ENCODE data around the gene CRYGD. TPM values are rescaled to one million over a fixed set of nuclear protein-coding genes. Genes with fewer than 3 reads are reported as not detected.
"Not testable (repeated sequence)": the region's sequence is repeated elsewhere in the genome, so short reads cannot be mapped to it uniquely, and the experiment has no call there.

Gene CRYGD
- polyA plus RNA-seq, 2 of the 4 experiments (the other 2 are of a cell fraction): not detected

GRCh38 chr2:208138334-208138733, 14.0 kb upstream of the CRYGD start:
- 83% methylated on average over 7 of the region's 7 CpGs for WGBS (ENCODE audit: missing lambda C conversion rate)
- H3K9me3 ChIP-seq; DNase-seq (ENCODE audit: low read depth in 1 of 2, low spot score in 1 of 2); H3K27ac ChIP-seq; ATAC-seq; H3K4me2 ChIP-seq; FAIRE-seq; H3K4me1 ChIP-seq; POLR2A ChIA-PET; H3K4me3 ChIP-seq: not testable (repeated sequence)
- CTCF ChIA-PET: interaction anchor here (1.3 kb wide), 1 partner anchor 17 kb away, joined by 3 read pairs; no protein-coding TSS in a partner anchor

DNA sequence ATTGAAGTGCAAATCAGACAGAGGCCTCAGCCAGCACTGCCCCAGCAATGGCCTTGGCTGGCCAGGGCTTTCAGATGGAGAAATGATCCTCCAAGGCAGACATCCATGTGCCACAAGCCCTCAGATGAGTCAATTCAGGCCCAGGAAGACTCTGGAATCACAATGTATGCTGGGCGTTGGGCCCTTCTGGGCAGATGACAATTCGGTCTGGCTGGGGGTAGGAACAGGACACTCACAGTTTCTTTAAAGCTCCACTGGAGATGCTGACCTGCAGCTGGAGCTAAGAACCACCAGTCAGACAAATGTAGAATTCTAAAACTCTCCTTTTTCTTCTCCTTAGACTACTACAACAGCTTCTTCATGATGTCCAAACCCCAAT, 12.4 kb upstream of the CRYGD start:
- Histone ChIP-seq H3K9me3 (no peaks in the 10 kb centered on the region), H3K4me1 (no peaks in the 10 kb centered on the region), H3K4me2 (no peak overlapping the region), H3K27ac (no peak overlapping the region), H3K4me3 (no peak overlapping the region)
- ChIA-PET POLR2A (no interaction called here), CTCF (interaction anchor here (0.9 kb wide), 1 partner anchor 39 kb away, joined by 4 read pairs; no protein-coding TSS in a partner anchor)
- DNase-seq (ENCODE audit: low read depth in 1 of 2, low spot score in 1 of 2): no peak
- WGBS (ENCODE audit: missing lambda C conversion rate): 59% methylated on average over 2 of the region's 2 CpGs
- no peak for TF ChIP-seq CBX2 (IDR thresholded peaks at IDR 0.05; ENCODE audit: borderline replicate concordance, low read depth)
- no peak for TF ChIP-seq HOXB13 (CRISPR knock-in tag; IDR thresholded peaks at IDR 0.05; ENCODE audit: low read depth)
- no peak for TF ChIP-seq EHMT2 (IDR thresholded peaks at IDR 0.05; ENCODE audit: low read depth)
- TF ChIP-seq TFCP2L1 (CRISPR knock-in tag; IDR thresholded peaks at IDR 0.05): no peak
- no peak for TF ChIP-seq RNF2 (IDR thresholded peaks at IDR 0.05; ENCODE audit: borderline replicate concordance, low read depth)
- no peak for TF ChIP-seq MAX (IDR thresholded peaks at IDR 0.05)
- no peak for TF ChIP-seq HEYL (CRISPR knock-in tag; IDR thresholded peaks at IDR 0.05)
- no peak for TF ChIP-seq ZNF302 (CRISPR knock-in tag; IDR thresholded peaks at IDR 0.05)
- TF ChIP-seq MAZ (IDR thresholded peaks at IDR 0.05; ENCODE audit: borderline replicate concordance, low read depth, low read length): no peak
- no peak for TF ChIP-seq FOXS1 (CRISPR knock-in tag; IDR thresholded peaks at IDR 0.05)
- no peak for TF ChIP-seq FOSL2 (IDR thresholded peaks at IDR 0.05)
- TF ChIP-seq FOSL2 (CRISPR knock-in tag; IDR thresholded peaks at IDR 0.05): no peak
- no peak for ATAC-seq
- no peak for FAIRE-seq

DNA sequence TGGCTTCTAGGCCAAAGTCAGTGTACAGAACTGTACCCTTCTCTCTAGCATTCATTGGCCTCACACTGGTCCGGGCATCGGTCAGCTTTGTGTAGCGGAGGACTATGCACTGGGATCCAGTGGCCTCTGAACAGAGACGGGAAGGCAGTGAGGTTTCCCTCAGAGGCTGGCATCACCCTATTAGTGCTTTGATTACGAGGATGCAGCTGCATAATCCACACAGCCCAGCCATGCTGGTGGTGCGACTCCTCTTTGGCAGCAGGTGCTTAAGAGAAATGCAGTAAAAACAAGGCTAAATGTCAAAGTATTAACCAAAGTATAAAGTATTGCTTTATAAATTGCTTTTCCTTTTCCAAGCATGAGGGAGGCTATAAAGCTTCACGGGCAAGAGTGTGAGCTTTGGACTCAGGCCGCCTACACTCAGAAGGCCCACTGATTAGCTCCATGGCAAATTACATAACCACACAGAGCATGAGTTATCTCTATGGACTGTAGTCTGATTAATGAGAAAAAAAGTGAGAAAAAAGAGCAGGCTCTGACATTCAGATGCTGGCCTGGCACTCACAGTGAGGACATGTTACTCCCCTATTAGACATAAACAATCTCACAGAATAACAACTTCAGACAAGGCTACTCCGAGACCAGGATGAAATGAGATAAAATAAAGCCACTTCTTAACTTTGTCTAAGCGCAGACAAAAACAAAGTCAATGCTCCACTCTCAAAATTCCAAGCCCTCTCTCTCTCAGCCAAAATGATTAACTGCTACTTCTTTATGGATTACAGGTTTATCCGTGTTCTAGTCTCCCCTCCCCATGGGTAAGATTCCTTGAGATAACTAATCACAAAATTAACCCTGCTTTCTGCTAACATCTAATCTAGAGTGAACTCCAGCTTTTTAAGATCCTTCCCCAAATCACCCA, 11.7 kb upstream of the CRYGD start:
- 82% methylated on average over 11 of the region's 11 CpGs for WGBS (ENCODE audit: missing lambda C conversion rate)
- Histone ChIP-seq H3K4me3 (no peak overlapping the region), H3K9me3 (no peaks in the 10 kb centered on the region), H3K27ac (no peak overlapping the region), H3K4me1 (no peaks in the 10 kb centered on the region), H3K4me2 (no peak overlapping the region)
- ChIA-PET POLR2A (no interaction called here), CTCF (no interaction called here)
- no peak for TF ChIP-seq HOXB5 (CRISPR knock-in tag; IDR thresholded peaks at IDR 0.05)
- no peak for TF ChIP-seq FOSB (CRISPR knock-in tag; IDR thresholded peaks at IDR 0.05)
- TF ChIP-seq POLR2A (IDR thresholded peaks at IDR 0.05; ENCODE audit: low read length): no peak
- no peak for TF ChIP-seq NPAS2 (CRISPR knock-in tag; IDR thresholded peaks at IDR 0.05; ENCODE audit: borderline replicate concordance)
- TF ChIP-seq, protein P1, sequence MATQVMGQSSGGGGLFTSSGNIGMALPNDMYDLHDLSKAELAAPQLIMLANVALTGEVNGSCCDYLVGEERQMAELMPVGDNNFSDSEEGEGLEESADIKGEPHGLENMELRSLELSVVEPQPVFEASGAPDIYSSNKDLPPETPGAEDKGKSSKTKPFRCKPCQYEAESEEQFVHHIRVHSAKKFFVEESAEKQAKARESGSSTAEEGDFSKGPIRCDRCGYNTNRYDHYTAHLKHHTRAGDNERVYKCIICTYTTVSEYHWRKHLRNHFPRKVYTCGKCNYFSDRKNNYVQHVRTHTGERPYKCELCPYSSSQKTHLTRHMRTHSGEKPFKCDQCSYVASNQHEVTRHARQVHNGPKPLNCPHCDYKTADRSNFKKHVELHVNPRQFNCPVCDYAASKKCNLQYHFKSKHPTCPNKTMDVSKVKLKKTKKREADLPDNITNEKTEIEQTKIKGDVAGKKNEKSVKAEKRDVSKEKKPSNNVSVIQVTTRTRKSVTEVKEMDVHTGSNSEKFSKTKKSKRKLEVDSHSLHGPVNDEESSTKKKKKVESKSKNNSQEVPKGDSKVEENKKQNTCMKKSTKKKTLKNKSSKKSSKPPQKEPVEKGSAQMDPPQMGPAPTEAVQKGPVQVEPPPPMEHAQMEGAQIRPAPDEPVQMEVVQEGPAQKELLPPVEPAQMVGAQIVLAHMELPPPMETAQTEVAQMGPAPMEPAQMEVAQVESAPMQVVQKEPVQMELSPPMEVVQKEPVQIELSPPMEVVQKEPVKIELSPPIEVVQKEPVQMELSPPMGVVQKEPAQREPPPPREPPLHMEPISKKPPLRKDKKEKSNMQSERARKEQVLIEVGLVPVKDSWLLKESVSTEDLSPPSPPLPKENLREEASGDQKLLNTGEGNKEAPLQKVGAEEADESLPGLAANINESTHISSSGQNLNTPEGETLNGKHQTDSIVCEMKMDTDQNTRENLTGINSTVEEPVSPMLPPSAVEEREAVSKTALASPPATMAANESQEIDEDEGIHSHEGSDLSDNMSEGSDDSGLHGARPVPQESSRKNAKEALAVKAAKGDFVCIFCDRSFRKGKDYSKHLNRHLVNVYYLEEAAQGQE (IDR thresholded peaks at IDR 0.05): no peak
- TF ChIP-seq NFE2L2 (conservative IDR thresholded peaks at IDR 0.05; ENCODE audit: low read length): no peak
- no peak for TF ChIP-seq MAFK (IDR thresholded peaks at IDR 0.05; ENCODE audit: partially characterized antibody)
- TF ChIP-seq MYC (IDR thresholded peaks at IDR 0.05; ENCODE audit: borderline replicate concordance, low read length): no peak
- no peak for TF ChIP-seq ZSCAN20 (CRISPR knock-in tag; IDR thresholded peaks at IDR 0.05)
- no peak for FAIRE-seq
- DNase-seq (ENCODE audit: low read depth in 1 of 2, low spot score in 1 of 2): no peak
- ATAC-seq: no peak

All from A549 (cell line).